Left lung (tissue), 10 donors: Measurements from ENCODE around the gene SLC24A3. TPM values are rescaled to one million over a fixed set of nuclear protein-coding genes. Genes with fewer than 3 reads are reported as not detected.

Experiments used
- ATAC-seq: fragments of 200-7000 bp; cut with Tn5 transposase; one replicate; pipeline ENCODE4 v1.9.1; 2020; ENCODE audit warnings: moderate library complexity
- DNase-seq, 4 donors: peaks; one replicate each; pipeline ENCODE4 v3.0.0-alpha.2; 2013 to 2020
- H3K27ac ChIP-seq, 2 donors: fragments of 200-600 bp; sonication (generic) in 1 of 2; one replicate each; pipeline versions ENCODE4 v1.5.0 to v1.8.0; 2020 to 2021
- H3K27me3 ChIP-seq, 2 donors: fragments of 200-600 bp; sonication (generic) in 1 of 2; one replicate each; pipeline versions ENCODE4 v1.5.0 to v1.8.0; 2020 to 2021
- H3K36me3 ChIP-seq, 2 donors: fragments of 200-600 bp; sonication (generic) in 1 of 2; one replicate each; pipeline versions ENCODE4 v1.5.0 to v1.8.0; 2020 to 2021
- H3K4me1 ChIP-seq, 2 donors: fragments of 200-600 bp; one replicate each; pipeline ENCODE4 v1.8.0; 2021
- H3K4me3 ChIP-seq, 2 donors: fragments of 200-600 bp; sonication (generic) in 1 of 2; one replicate each; pipeline versions ENCODE4 v1.5.0 to v1.8.0; 2020 to 2021; ENCODE audit warnings: mild to moderate bottlenecking in 1 of 2
- H3K9me3 ChIP-seq, 2 donors: fragments of 200-600 bp; sonication (generic) in 1 of 2; one replicate each; pipeline versions ENCODE4 v1.5.0 to v1.8.0; 2020 to 2021
- intact Hi-C, 2 donors: fragments of 100-400 bp; cut with DNase I; formaldehyde crosslinking; loops; one replicate each; pipeline versions ENCODE4 v1.11.2 to v1.14.2; 2022
- polyA plus RNA-seq, 6 donors: library from polyadenylated mRNA; unstranded; fragments of 120-200 nt; gene quantifications; one replicate each; pipeline ENCODE4 v1.2.1, GENCODE V29; 2013; ENCODE audit not compliant: insufficient read length in 6 of 6
- total RNA-seq, 2 donors: library from RNA; stranded (reverse); fragmentation: NEBNext Ultra II Directional; extraction: Animal tissue kit (Norgen Biotek cat#: 25700); gene quantifications; one replicate each; pipeline ENCODE4 v1.2.1, GENCODE V29; 2021
- TF ChIP-seq, protein P1 (sequence below), 2 donors: fragments of 200-600 bp; sonication (generic) in 1 of 2; IDR thresholded peaks; one replicate each; pipeline versions ENCODE4 v1.5.0 to v1.8.0; 2021; ENCODE audit warnings: antibody characterized with exemption in 2 of 2
- donor health status: DM: no; HTN: yes; CAD: no.
- donor health status: DM: no; HTN: no; CAD: no.

The SLC24A3 gene
- total and polyA plus RNA-seq, 8 donors: 4.4 to 8.7 (median 6.6) TPM

DNA sequence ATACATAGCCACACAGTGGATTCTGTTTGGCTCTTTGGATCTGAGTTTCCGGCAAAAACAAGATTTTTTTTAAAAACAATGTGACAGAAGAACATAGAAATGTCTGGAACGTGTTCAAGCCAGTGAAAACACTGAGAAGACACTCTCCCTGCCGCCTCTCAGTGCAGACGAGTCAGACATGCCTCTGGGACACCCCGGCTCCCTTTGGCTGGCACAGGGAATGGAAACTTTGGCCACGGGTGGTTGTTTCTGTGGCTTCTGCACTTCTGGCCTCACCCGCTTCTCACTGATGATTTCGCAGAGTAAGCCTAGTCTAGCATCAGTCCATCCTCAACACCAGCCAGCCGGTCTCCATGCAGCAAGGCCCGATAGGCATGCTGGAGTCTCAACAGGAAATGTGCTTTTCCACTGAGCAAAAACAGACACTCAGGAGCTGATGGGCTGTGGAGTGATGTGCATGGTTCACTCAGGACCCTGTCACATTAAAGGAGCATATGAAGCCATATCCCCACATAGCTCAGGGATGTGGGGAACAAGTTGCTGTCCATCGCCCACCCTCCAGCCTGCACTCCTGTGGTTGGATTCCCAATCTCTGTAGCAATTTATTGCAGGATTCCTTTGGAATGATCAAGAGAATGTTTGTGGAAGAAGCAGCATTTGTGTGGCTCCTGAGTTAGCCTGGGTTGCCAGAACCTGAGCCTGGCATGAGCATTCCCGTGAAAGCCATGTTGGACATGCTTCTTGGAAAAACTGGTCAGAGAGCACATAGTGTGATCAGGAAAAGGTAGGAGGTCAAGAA lies 283.7 kb downstream of the SLC24A3 start:
- intact Hi-C loops: no loop called here
- Histone ChIP-seq H3K27me3 (no peaks in the 10 kb centered on the region), H3K4me1 (no peaks in the 10 kb centered on the region), H3K27ac (no peak overlapping the region), H3K36me3 (no peaks in the 10 kb centered on the region), H3K9me3 (no peaks in the 10 kb centered on the region), H3K4me3 (no peak overlapping the region)
- DNase-seq: no peak
- no peak for ATAC-seq
- TF ChIP-seq, protein P1, sequence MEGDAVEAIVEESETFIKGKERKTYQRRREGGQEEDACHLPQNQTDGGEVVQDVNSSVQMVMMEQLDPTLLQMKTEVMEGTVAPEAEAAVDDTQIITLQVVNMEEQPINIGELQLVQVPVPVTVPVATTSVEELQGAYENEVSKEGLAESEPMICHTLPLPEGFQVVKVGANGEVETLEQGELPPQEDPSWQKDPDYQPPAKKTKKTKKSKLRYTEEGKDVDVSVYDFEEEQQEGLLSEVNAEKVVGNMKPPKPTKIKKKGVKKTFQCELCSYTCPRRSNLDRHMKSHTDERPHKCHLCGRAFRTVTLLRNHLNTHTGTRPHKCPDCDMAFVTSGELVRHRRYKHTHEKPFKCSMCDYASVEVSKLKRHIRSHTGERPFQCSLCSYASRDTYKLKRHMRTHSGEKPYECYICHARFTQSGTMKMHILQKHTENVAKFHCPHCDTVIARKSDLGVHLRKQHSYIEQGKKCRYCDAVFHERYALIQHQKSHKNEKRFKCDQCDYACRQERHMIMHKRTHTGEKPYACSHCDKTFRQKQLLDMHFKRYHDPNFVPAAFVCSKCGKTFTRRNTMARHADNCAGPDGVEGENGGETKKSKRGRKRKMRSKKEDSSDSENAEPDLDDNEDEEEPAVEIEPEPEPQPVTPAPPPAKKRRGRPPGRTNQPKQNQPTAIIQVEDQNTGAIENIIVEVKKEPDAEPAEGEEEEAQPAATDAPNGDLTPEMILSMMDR (IDR thresholded peaks at IDR 0.05): no peak

DNA sequence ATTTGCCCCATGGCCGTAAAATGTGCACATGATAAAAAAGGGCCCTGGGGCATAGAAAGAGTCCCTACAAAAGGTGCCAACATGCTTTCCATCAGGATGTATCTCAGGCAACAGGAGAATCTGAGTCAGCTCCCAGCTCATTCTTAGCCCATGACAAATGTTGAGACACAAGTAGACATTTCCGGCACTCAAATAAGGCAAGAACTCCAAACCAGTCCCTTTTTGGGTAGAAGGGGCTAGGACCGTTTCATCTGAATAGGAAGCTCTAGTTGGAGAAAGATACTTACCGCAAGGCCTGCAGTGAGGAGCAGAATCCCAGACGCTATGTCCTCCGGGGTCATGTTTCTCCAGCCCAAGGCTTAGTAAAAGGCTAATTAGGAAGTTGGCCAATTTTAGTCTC lies 284.6 kb downstream of the SLC24A3 start:
- ATAC-seq (no peak), DNase-seq (no peak)
- Histone ChIP-seq H3K36me3 (no peaks in the 10 kb centered on the region), H3K27ac (no peak overlapping the region), H3K27me3 (no peaks in the 10 kb centered on the region), H3K4me1 (no peaks in the 10 kb centered on the region), H3K4me3 (no peak overlapping the region), H3K9me3 (no peaks in the 10 kb centered on the region)
- intact Hi-C loops: no loop called here
- TF ChIP-seq, protein P1 (IDR thresholded peaks at IDR 0.05): no peak

DNA sequence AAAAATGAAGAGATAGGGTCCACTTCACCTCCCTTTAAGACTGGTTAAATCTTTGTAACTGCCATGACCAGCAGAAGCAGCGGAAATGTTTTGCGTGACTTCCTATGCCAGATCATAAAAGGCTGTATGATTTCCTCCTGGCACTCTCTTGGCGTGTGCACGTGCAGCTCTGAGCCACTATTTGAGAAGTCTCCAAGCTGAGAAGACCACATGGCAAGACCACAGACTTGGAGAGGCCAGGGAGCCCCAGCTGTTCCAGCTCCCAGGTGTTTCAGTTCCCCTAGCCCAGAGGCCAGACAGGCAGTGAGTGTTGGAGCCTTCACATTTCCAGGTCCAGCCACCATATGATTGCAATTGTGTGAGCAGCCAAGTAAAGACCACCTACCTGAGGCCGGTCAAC lies 286.3 kb downstream of the SLC24A3 start:
- no peaks in the 10 kb centered on the region for H3K36me3 ChIP-seq
- intact Hi-C loops: no loop called here
- no peak overlapping the region for H3K27ac ChIP-seq
- TF ChIP-seq, protein P1 (IDR thresholded peaks at IDR 0.05): no peak
- H3K4me3 ChIP-seq: no peak overlapping the region
- no peak for ATAC-seq
- no peaks in the 10 kb centered on the region for H3K9me3 ChIP-seq
- no peak for DNase-seq
- H3K4me1 ChIP-seq: no peaks in the 10 kb centered on the region
- H3K27me3 ChIP-seq: no peaks in the 10 kb centered on the region

DNA sequence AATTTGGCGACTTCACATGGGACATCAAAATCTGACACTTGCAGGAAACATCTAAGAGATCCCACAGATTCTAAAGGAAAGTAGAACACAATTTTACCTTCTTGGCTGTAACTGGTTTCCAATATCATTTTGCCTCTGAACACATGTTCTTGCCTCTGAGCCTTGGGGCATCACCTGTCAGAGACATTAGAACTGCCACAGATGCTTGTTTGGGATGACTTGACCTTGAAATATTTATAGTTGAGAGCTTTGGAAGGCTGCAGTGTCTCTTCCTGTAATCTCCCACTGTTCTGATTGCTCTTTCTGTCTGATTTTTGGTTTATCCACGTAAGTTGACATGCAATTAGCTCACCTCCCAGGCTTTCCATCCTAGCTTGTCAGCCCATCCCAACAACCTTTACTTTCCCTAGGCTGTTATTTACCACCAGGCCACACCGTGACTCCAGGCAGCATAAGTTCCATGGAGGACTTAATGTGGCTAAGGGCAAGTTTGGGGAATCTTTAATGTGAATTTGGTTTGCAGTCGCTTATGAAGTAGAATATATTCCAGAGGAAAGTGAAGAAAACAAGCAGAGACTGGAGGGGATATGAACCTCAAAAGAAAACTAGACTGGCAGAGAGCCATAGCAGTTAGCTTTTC lies 289.2 kb downstream of the SLC24A3 start:
- Histone ChIP-seq H3K4me3 (no peak overlapping the region), H3K36me3 (no peaks in the 10 kb centered on the region), H3K4me1 (no peaks in the 10 kb centered on the region), H3K27ac (no peak overlapping the region), H3K9me3 (no peaks in the 10 kb centered on the region), H3K27me3 (no peaks in the 10 kb centered on the region)
- intact Hi-C loops: no loop called here
- TF ChIP-seq, protein P1 (IDR thresholded peaks at IDR 0.05): no peak
- ATAC-seq (no peak), DNase-seq (no peak)

DNA sequence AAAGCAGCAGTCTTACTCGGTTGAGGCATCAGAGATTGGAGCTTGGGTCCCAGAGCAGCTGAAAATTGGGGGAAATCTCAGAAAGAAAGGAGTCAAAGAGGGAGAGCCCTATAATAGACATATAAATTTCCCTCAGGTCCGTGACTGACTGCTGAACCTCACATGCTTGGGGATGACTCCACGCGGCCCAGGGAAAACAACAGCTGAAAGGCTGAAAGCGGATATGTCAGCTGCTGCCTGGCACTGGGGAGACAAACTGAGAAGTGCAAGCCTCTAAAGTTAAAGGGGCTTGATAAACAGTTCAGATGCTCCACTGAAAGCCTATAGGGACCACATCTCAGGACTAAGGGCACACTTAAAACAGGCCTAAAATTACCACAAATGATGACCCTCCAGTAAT lies 289.7 kb downstream of the SLC24A3 start:
- ATAC-seq: no peak
- H3K27me3 ChIP-seq: no peaks in the 10 kb centered on the region
- no peaks in the 10 kb centered on the region for H3K4me1 ChIP-seq
- no peak overlapping the region for H3K4me3 ChIP-seq
- H3K9me3 ChIP-seq: no peaks in the 10 kb centered on the region
- intact Hi-C loops: no loop called here
- no peak overlapping the region for H3K27ac ChIP-seq
- DNase-seq: no peak
- TF ChIP-seq, protein P1 (IDR thresholded peaks at IDR 0.05): no peak
- no peaks in the 10 kb centered on the region for H3K36me3 ChIP-seq
